HG03039 (cell line): ENCODE data around the gene MACF1.
"Not testable (repeated sequence)": the region's sequence is repeated elsewhere in the genome, so short reads cannot be mapped to it uniquely, and the experiment has no call there.

Source experiments
- ATAC-seq: cut with Tn5 transposase; IDR thresholded peaks from one replicate; pipeline ENCODE4 v1.9.1; 2021; ENCODE audit warnings: mild to moderate bottlenecking, moderate library complexity; ENCODE audit not compliant: unreplicated experiment

The MACF1 gene

DNA sequence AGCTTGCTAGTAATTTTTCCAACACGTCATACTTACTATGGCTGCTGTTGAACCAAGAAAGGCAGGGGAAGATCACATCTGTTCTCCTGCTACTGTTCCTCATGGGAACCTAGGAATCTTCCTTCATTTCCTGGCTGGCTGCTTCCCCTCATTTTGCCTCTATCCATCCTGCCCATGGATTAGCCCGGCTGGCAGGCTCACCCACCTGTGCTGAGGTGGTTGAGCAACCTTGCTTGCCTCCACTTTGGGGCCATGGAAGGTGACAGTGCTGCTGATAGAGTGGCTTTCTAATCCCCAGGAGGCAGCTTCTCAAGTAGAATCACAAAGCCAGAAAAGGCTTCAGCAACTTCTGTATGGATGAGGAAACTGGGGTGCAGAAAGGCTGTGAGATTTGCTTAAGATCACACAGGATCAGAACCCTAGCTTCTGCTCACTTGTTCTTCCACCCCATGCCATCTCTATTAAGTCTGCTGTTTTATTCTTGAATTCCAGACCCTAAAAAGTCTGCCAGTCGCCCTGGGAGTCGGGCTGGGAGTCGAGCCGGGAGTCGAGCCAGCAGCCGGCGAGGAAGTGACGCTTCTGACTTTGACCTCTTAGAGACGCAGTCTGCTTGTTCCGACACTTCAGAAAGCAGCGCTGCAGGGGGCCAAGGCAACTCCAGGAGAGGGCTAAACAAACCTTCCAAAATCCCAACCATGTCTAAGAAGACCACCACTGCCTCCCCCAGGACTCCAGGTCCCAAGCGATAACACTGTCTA is 280.7 kb downstream of the MACF1 start:
- no peak for ATAC-seq

GRCh38 chr1:39488012-39488545 is 283.6 kb downstream of the MACF1 start:
- ATAC-seq, result no peak

- ATAC-seq, result no peak
Measured at GRCh38 chr1:39488793-39489566, 284.5 kb downstream of the MACF1 start.

GRCh38 chr1:39489567-39490239 is 285.2 kb downstream of the MACF1 start:
- no peak for ATAC-seq

GRCh38 chr1:39490596-39491145 is 286.2 kb downstream of the MACF1 start:
- peak; percentile 17 for ATAC-seq

DNA sequence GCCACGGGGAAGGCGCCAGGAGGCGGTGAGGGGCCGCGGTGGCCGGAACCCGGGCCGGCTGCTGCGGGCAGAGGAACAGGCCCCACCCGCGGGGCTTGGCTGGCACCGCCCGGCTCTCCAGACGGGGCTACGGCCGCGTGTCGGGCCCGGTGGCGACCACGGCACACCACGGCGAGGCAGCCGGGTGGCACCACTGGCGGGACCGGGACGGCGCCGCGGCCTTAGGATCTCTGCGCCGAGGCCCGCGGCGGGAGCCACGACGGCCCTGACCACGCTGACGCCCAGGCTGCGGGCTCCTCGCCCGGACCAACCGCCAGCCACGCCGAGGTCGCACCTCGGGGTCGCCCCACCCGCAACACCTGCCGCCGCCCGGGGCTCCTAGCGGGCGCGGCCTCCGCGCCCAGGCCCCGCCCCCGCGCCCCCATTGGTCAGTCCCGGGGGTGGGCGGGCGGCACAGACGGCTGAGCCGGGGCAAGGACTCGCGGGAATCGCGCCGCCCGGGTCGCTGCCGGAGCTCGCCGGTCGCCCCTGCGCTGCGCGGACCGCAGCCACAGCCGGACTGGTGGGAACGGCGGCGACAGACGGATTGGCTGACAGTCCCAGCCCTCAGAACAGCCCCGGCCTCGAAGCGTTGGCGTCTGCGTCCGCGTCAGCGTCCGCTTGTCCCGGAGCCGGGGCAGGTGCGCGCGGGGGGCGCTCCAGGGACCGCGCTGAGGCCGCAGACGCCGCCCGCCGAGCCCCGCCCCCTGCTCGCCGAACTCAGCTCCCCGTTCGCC is 286.8 kb downstream of the MACF1 start, which contains the start of gene BMP8A:
Gene BMP8A, plus strand, starts transcription at position 491 of the 776 bp plus-strand sequence. CDS start 356 bp downstream, outside the sequence.
- peak; percentile 68 for ATAC-seq

DNA sequence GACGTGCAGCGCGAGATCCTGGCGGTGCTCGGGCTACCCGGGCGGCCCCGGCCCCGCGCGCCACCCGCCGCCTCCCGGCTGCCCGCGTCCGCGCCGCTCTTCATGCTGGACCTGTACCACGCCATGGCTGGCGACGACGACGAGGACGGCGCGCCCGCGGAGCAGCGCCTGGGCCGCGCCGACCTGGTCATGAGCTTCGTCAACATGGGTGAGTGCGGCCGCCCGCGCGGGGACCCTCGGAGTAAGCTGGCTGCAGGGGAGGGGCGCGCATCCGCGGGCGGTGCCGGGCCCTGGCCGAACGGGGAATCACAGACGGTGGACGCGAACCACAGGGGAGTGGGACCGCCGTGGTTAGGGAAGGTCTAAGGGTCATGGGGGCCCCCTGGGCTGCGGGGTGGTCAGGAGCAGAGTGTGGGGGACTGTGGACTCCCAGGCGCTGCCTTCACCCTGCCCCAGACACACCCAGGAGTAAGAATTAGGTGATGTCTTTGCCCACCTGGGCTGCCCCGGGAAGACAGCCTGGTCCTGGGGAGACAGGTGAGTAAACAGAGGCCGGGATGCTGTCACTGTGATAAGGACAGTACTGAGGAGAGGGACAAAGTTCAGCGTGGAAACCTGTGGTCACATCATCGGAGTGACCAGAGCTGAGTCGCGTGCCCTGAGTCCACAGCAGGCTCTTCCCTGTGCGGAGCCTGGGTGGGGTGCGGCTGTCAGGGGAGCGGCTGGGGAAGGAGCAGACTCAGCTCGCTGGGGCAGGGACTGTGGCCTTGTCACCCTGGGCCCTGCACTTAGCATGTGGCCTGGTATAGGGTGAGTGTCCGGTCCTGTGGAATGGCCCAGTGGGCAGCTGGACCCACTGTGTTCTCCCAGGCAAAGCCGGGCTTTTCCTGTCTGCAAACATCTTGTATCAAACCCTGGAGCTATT is 287.9 kb downstream of the MACF1 start:
- not testable (repeated sequence) for ATAC-seq

DNA sequence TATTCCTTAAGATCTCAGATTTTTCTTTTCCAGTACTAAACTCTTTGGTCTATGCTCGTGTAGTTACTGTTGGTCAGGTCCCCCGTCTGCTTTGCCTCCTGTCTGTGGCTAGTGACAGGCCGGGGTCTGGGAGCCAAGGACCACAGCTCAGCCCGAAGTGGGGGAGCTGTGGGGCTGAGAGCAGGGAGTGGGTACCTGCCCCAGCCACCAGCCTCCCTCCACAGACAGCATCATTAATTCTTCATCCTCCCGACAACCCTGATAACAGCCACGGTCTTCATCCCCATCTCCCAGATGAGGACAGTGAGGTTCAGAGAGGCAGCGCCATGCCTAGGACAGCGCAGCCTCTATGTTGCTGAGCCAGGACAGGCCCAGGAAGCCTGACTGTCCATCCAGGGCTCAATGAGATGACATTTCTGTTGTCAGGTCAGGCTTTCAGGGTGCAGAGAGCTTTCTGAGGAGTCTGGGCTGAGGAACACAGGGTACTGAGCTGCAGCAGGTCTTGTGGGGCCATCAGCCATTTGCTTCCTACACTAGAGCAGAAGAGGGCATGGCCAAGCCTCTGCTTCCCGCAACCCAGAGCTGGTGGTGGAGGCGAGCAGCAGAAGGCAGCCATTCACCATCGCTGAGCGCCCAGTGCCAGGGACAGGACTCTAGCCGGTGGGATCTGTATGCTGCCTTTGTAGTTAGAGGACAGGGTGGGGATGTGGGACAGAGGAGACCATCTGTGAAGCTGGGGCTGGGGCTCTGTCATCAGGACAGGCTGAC is 288.7 kb downstream of the MACF1 start:
- ATAC-seq, result not testable (repeated sequence)

- no peak for ATAC-seq
Measured at GRCh38 chr1:39494671-39495410, 290.3 kb downstream of the MACF1 start.

DNA sequence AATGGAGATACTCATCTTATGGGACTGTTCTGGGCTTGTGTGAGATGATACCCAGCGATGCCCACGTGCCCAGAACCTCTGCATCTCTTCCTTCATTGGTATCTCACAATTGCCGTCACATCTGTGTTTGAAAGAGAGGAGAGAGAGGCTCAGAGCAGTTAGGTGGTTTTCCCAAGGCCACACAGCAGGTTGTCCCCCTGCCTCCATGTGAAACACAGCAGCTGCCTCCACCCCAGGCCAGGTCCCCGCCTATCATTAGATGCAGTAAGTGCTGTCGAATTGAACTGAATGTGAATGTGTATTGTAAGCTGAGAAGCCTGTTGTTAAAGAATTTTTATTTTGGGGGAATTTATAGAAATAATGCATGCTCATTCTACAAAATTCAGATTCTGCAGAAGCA is 292.0 kb downstream of the MACF1 start:
- not testable (repeated sequence) for ATAC-seq

GRCh38 chr1:39497585-39497984 is 293.1 kb downstream of the MACF1 start:
- ATAC-seq, result no peak

GRCh38 chr1:39498096-39498710 is 293.7 kb downstream of the MACF1 start:
- not testable (repeated sequence) for ATAC-seq

DNA sequence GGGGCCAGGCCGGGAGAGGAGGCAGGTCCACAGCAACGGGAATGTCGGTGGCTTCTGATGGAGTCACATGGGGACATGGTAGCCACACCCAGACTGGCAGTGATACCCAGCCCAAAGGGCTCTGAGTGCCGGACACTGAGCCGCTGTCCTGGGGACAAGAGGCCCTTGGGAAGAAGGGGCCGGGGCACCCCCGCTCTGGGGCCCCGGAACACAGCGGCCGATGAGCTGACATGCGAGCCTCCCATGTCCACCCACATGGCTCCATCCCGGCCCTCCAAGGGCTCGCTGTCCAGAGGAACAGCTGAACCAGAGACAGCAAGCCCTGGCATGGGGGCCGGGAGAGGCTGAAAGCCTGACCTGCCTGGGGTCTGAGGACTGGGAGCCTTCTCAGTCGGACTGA is 294.3 kb downstream of the MACF1 start:
- not testable (repeated sequence) for ATAC-seq

- no peak for ATAC-seq
Measured at GRCh38 chr1:39499668-39500067, 295.2 kb downstream of the MACF1 start.

GRCh38 chr1:39500862-39501389 is 296.4 kb downstream of the MACF1 start:
- no peak for ATAC-seq

GRCh38 chr1:39501666-39502065 is 297.2 kb downstream of the MACF1 start:
- ATAC-seq, result no peak

DNA sequence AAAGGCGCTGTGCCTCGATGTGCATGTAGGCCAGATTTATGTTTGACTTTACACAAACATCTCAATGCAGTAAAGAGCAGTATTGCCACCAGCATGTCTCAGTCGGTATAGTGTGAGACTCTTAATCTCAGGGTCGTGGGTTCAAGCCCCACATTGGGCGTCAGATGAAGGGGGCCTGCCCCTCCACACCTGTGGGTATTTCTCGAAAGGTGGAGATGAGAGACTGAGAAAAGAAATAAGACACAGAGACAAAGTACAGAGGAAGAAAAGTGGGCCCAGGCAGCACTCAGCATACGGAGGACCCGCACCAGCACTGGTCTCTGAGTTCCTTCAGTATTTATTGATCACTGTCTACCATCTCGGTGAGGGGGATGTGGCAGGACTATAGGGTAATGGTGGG is 299.9 kb downstream of the MACF1 start:
- ATAC-seq, result not testable (repeated sequence)
